HG02623 (cell line): Measurements from ENCODE around the gene SFT2D2.

Source experiments
- ATAC-seq: cut with Tn5 transposase; IDR thresholded peaks from one replicate; pipeline ENCODE4 v1.9.1; 2021; ENCODE audit warnings: moderate library complexity; ENCODE audit not compliant: unreplicated experiment

The SFT2D2 gene

GRCh38 chr1:168301664-168302320 lies 76.0 kb downstream of the SFT2D2 start:
- ATAC-seq: no peak
